Measurements from ENCODE around the gene ECHS1. TPM values are rescaled to one million over a fixed set of nuclear protein-coding genes. Genes with fewer than 3 reads are reported as not detected.

Gene ECHS1
- total and polyA plus RNA-seq, 10 of the 15 experiments (the other 5 are each of a cell fraction or from before 2014, with no cell fraction given): 32.7 to 164 (median 62.4) TPM

GRCh38 chr10:133357285-133358161 lies 15.6 kb downstream of the ECHS1 start, which contains the start of gene FUOM (continued):
- peak; percentile 41; the same call in 1 of the 2 replicates for TF ChIP-seq RB1 (IDR thresholded peaks at IDR 0.05; ENCODE audit: borderline replicate concordance)
- TF ChIP-seq ZBED1 (IDR thresholded peaks at IDR 0.05; ENCODE audit: borderline replicate concordance): no peak
- TF ChIP-seq MTA3 (IDR thresholded peaks at IDR 0.05; ENCODE audit: borderline replicate concordance, low read length): no peak
- TF ChIP-seq HDAC2 (IDR thresholded peaks at IDR 0.05): no peak
- TF ChIP-seq NR2F1 (conservative IDR thresholded peaks at IDR 0.05): peak; percentile 83
- no peak for TF ChIP-seq REST (IDR thresholded peaks at IDR 0.05; ENCODE audit: low read depth, low read length)

Measured in GM12878 (cell line).